Measurements from ENCODE around the gene SHROOM1. TPM values are rescaled to one million over a fixed set of nuclear protein-coding genes. Genes with fewer than 3 reads are reported as not detected.

SHROOM1 gene
- total and polyA plus RNA-seq, 2 experiments from 2014 or later, result 2.5 to 5.4 TPM

GRCh38 chr5:132819468-132819867 lies 11.0 kb downstream of the SHROOM1 start:
- TF ChIP-seq POLR2AphosphoS5 (IDR thresholded peaks at IDR 0.05; ENCODE audit: low read depth) (no peak), CREB1 (CRISPR knock-in tag; IDR thresholded peaks at IDR 0.05; ENCODE audit: low read depth) (no peak), JUNB (IDR thresholded peaks at IDR 0.05; ENCODE audit: unreplicated experiment) (no peak), STAT1 (IDR thresholded peaks at IDR 0.05; ENCODE audit: unreplicated experiment) (no peak), NANOG (IDR thresholded peaks at IDR 0.05; ENCODE audit: borderline replicate concordance) (no peak), ZNF331 (CRISPR knock-in tag; IDR thresholded peaks at IDR 0.05; ENCODE audit: low read depth) (no peak), EZH2phosphoT487 (IDR thresholded peaks at IDR 0.05; ENCODE audit: unreplicated experiment) (no peak), CTCF (conservative IDR thresholded peaks at IDR 0.05; ENCODE audit: low read depth in 2 of 2) (no peak), ZNF114 (CRISPR knock-in tag; IDR thresholded peaks at IDR 0.05) (no peak), EZH2 (IDR thresholded peaks at IDR 0.05; ENCODE audit: low read depth, unreplicated experiment) (no peak), ETS1 (IDR thresholded peaks at IDR 0.05) (no peak)
- TF ChIP-seq, protein P1, sequence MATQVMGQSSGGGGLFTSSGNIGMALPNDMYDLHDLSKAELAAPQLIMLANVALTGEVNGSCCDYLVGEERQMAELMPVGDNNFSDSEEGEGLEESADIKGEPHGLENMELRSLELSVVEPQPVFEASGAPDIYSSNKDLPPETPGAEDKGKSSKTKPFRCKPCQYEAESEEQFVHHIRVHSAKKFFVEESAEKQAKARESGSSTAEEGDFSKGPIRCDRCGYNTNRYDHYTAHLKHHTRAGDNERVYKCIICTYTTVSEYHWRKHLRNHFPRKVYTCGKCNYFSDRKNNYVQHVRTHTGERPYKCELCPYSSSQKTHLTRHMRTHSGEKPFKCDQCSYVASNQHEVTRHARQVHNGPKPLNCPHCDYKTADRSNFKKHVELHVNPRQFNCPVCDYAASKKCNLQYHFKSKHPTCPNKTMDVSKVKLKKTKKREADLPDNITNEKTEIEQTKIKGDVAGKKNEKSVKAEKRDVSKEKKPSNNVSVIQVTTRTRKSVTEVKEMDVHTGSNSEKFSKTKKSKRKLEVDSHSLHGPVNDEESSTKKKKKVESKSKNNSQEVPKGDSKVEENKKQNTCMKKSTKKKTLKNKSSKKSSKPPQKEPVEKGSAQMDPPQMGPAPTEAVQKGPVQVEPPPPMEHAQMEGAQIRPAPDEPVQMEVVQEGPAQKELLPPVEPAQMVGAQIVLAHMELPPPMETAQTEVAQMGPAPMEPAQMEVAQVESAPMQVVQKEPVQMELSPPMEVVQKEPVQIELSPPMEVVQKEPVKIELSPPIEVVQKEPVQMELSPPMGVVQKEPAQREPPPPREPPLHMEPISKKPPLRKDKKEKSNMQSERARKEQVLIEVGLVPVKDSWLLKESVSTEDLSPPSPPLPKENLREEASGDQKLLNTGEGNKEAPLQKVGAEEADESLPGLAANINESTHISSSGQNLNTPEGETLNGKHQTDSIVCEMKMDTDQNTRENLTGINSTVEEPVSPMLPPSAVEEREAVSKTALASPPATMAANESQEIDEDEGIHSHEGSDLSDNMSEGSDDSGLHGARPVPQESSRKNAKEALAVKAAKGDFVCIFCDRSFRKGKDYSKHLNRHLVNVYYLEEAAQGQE (IDR thresholded peaks at IDR 0.05; ENCODE audit: unreplicated experiment), result no peak
- TF ChIP-seq, protein P2, sequence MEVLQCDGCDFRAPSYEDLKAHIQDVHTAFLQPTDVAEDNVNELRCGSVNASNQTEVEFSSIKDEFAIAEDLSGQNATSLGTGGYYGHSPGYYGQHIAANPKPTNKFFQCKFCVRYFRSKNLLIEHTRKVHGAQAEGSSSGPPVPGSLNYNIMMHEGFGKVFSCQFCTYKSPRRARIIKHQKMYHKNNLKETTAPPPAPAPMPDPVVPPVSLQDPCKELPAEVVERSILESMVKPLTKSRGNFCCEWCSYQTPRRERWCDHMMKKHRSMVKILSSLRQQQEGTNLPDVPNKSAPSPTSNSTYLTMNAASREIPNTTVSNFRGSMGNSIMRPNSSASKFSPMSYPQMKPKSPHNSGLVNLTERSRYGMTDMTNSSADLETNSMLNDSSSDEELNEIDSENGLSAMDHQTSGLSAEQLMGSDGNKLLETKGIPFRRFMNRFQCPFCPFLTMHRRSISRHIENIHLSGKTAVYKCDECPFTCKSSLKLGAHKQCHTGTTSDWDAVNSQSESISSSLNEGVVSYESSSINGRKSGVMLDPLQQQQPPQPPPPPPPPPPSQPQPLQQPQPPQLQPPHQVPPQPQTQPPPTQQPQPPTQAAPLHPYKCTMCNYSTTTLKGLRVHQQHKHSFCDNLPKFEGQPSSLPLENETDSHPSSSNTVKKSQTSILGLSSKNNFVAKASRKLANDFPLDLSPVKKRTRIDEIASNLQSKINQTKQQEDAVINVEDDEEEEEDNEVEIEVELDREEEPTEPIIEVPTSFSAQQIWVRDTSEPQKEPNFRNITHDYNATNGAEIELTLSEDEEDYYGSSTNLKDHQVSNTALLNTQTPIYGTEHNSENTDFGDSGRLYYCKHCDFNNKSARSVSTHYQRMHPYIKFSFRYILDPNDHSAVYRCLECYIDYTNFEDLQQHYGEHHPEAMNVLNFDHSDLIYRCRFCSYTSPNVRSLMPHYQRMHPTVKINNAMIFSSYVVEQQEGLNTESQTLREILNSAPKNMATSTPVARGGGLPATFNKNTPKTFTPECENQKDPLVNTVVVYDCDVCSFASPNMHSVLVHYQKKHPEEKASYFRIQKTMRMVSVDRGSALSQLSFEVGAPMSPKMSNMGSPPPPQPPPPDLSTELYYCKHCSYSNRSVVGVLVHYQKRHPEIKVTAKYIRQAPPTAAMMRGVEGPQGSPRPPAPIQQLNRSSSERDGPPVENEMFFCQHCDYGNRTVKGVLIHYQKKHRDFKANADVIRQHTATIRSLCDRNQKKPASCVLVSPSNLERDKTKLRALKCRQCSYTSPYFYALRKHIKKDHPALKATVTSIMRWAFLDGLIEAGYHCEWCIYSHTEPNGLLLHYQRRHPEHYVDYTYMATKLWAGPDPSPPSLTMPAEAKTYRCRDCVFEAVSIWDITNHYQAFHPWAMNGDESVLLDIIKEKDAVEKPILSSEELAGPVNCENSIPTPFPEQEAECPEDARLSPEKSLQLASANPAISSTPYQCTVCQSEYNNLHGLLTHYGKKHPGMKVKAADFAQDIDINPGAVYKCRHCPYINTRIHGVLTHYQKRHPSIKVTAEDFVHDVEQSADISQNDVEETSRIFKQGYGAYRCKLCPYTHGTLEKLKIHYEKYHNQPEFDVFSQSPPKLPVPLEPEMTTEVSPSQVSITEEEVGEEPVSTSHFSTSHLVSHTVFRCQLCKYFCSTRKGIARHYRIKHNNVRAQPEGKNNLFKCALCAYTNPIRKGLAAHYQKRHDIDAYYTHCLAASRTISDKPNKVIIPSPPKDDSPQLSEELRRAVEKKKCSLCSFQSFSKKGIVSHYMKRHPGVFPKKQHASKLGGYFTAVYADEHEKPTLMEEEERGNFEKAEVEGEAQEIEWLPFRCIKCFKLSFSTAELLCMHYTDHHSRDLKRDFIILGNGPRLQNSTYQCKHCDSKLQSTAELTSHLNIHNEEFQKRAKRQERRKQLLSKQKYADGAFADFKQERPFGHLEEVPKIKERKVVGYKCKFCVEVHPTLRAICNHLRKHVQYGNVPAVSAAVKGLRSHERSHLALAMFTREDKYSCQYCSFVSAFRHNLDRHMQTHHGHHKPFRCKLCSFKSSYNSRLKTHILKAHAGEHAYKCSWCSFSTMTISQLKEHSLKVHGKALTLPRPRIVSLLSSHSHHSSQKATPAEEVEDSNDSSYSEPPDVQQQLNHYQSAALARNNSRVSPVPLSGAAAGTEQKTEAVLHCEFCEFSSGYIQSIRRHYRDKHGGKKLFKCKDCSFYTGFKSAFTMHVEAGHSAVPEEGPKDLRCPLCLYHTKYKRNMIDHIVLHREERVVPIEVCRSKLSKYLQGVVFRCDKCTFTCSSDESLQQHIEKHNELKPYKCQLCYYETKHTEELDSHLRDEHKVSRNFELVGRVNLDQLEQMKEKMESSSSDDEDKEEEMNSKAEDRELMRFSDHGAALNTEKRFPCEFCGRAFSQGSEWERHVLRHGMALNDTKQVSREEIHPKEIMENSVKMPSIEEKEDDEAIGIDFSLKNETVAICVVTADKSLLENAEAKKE (CRISPR knock-in tag; IDR thresholded peaks at IDR 0.05), result no peak
- no peak for ATAC-seq
- H3K36me3 ChIP-seq (ENCODE audit: insufficient read depth), result no peaks in the 10 kb centered on the region
- H3K4me1 ChIP-seq (ENCODE audit: insufficient read depth), result peaks cover 13% of the 10 kb centered on the region
- H4K20me1 ChIP-seq (replicated peaks; ENCODE audit: insufficient read depth), result peaks cover 6% of the 10 kb centered on the region
- peaks cover 70% of the 10 kb centered on the region for H3K27me3 ChIP-seq (ENCODE audit: insufficient read depth)
- H3K27me3 Mint-ChIP-seq (ENCODE audit: insufficient read depth, low read depth, poor library complexity), result peaks cover 29% of the 10 kb centered on the region
- peak overlapping the region; percentile 35; the same call in 2 of the 3 replicates for H3K4me3 Mint-ChIP-seq
- peak overlapping the region; percentile 72; the same call in 1 of the 2 replicates for H2AFZ ChIP-seq
- no peak overlapping the region for H3K27ac Mint-ChIP-seq
- H3K4me3 ChIP-seq, result peak overlapping the region; percentile 37; the same call in 1 of the 2 replicates
- no peaks in the 10 kb centered on the region for H3K79me2 ChIP-seq (replicated peaks; ENCODE audit: insufficient read depth)
- peak overlapping the region; percentile 48 for H3K4me2 ChIP-seq
- peaks cover 8% of the 10 kb centered on the region for H3K4me1 Mint-ChIP-seq
- peaks cover 16% of the 10 kb centered on the region for H3F3A ChIP-seq (replicated peaks; ENCODE audit: low read depth)
- H3K9me2 ChIP-seq (ENCODE audit: insufficient read depth), result no peaks in the 10 kb centered on the region
- H3K36me3 Mint-ChIP-seq (ENCODE audit: low read depth), result 0 out of 3 replicates have a peak, but pooled peaks cover 3% of the 10 kb centered on the region
- H3K9me3 Mint-ChIP-seq, result peaks cover 3% of the 10 kb centered on the region; the same call in 1 of the 3 replicates
- H3K27ac ChIP-seq (ENCODE audit: low read depth), result no peak overlapping the region
- DNase-seq (ENCODE audit: low spot score), result peak; percentile 35
